Right atrium auricular region (tissue), 2 donors: ENCODE data around the gene RERE. TPM values are rescaled to one million over a fixed set of nuclear protein-coding genes. Genes with fewer than 3 reads are reported as not detected.
"Not testable (repeated sequence)": the region's sequence is repeated elsewhere in the genome, so short reads cannot be mapped to it uniquely, and the experiment has no call there.

Experiments
- DNase-seq: peaks from one replicate; pipeline ENCODE4 v3.0.0-alpha.2; 2019; ENCODE audit warnings: low spot score
- H3K27ac ChIP-seq, 2 donors: fragments of 200-600 bp; sonication (generic); 1 replicate in 1 of 2; 2 replicates in 1 of 2; pipeline ENCODE4 v1.5.1; 2016 to 2019
- H3K27me3 ChIP-seq, 2 donors: fragments of 200-600 bp; sonication (generic); one replicate each; pipeline versions ENCODE4 v1.5.1 to v1.6.0; 2017 to 2019
- H3K36me3 ChIP-seq: fragments of 200-600 bp; sonication (generic); one replicate; pipeline ENCODE4 v1.5.1; 2016
- H3K4me1 ChIP-seq, 2 donors: fragments of 200-600 bp; sonication (generic); one replicate each; pipeline versions ENCODE4 v1.5.1 to v1.6.0; 2017 to 2019
- H3K4me3 ChIP-seq, 2 donors: fragments of 200-600 bp; sonication (generic); 1 replicate in 1 of 2; 2 replicates in 1 of 2; pipeline ENCODE4 v1.5.1; 2017 to 2019; ENCODE audit warnings: mild to moderate bottlenecking in 1 of 2, moderate library complexity in 1 of 2
- H3K9me3 ChIP-seq, 2 donors: fragments of 200-600 bp; sonication (generic); one replicate each; pipeline ENCODE4 v1.5.1; 2019
- total RNA-seq, 2 donors: library from RNA; depleted of rRNA; stranded (reverse); fragments of >200 nt; gene quantifications; one replicate each; pipeline ENCODE4 v1.1.0, GENCODE V29; 2016
- TF ChIP-seq, protein P1 (sequence below), 2 donors: fragments of 200-600 bp; sonication (generic); IDR thresholded peaks; one replicate each; pipeline ENCODE4 v1.5.1; 2019; ENCODE audit warnings: antibody characterized with exemption in 2 of 2

The RERE gene
- total RNA-seq, 2 donors from 2014 or later: 99.8 to 125 TPM

DNA sequence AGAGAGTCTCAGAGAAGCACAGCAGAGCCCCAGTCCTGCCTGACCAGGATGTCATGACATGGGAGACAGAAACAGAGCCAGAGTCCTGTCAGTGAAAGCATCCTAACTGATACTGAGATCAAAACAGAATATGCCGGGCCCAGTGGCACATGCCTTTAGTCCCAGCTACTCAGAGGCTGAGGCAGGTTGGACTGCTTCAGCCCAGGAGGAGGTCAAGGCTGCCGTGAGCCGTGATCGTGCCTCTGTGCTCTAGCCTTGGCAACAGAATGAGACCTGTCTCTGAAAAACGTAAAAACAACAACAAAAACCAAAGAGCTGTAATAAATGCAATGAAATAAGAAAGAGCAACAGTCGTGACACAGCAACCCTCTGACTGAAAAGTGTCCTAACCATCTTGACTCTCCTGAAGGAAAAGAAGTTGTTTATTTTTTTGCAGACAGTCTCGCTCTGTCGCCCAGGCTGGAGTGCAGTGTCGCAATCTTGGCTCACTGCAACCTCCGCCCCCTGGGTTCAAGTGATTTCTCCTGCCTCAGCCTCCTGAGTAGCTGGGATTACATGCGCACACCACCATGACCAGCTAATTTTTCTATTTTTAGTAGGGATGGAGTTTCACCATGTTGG, 310.3 kb downstream of the RERE start:
- DNase-seq: no peak
- Histone ChIP-seq H3K27me3 (no peaks in the 10 kb centered on the region), H3K4me1 (peaks cover 0 to 24% of the 10 kb centered on the region in 2 donors), H3K4me3 (no peak overlapping the region), H3K27ac (peak overlapping the region in 1 of 2 donors; percentile 37), H3K9me3 (no peaks in the 10 kb centered on the region), H3K36me3 (peaks cover 8% of the 10 kb centered on the region)
- TF ChIP-seq, protein P1, sequence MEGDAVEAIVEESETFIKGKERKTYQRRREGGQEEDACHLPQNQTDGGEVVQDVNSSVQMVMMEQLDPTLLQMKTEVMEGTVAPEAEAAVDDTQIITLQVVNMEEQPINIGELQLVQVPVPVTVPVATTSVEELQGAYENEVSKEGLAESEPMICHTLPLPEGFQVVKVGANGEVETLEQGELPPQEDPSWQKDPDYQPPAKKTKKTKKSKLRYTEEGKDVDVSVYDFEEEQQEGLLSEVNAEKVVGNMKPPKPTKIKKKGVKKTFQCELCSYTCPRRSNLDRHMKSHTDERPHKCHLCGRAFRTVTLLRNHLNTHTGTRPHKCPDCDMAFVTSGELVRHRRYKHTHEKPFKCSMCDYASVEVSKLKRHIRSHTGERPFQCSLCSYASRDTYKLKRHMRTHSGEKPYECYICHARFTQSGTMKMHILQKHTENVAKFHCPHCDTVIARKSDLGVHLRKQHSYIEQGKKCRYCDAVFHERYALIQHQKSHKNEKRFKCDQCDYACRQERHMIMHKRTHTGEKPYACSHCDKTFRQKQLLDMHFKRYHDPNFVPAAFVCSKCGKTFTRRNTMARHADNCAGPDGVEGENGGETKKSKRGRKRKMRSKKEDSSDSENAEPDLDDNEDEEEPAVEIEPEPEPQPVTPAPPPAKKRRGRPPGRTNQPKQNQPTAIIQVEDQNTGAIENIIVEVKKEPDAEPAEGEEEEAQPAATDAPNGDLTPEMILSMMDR (IDR thresholded peaks at IDR 0.05): no peak

DNA sequence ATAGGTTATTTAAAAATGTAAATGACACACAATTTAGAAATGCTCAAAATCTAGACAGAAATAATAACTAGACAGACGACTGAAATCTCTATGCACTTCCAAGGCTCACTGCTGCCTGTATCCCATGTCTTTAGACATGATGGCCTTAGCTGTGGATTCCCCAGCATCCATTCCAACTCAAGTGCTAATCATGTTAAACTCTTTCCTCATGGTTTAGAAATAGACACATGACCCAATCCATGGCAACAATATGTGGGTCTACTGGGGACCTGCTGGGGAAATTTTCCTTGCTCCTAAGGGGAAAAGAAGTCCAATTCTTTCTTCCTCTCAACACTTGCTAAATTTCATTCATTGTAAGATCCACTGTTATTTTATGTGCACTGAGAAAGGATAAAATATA, 311.0 kb downstream of the RERE start:
- TF ChIP-seq, protein P1 (IDR thresholded peaks at IDR 0.05): no peak
- peaks cover 8% of the 10 kb centered on the region for H3K36me3 ChIP-seq
- H3K27me3 ChIP-seq: no peaks in the 10 kb centered on the region
- H3K9me3 ChIP-seq: no peaks in the 10 kb centered on the region
- H3K4me1 ChIP-seq: peaks cover 0 to 22% of the 10 kb centered on the region in 2 donors
- DNase-seq: no peak
- H3K27ac ChIP-seq: peak overlapping the region in 1 of 2 donors; percentile 37
- H3K4me3 ChIP-seq: no peak overlapping the region

DNA sequence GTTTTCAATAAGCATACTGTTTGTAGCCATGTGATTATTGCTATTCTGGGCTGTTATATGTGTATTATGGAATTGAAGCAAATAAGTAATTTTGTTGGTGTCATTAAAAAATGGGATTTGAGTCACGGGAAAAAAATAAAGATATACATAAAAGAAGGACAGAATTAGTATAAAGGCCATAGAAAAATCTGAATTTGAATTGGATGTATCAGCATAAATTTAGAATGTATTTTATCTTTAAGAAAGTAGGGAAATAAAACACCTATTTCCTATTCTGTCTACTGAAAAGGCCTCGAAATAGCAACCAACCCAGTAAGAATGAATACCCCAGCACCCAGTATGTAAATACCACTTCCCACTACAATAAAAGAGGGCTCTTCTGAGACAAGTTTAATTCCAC, 313.6 kb downstream of the RERE start:
- Histone ChIP-seq H3K27me3 (no peaks in the 10 kb centered on the region), H3K9me3 (no peaks in the 10 kb centered on the region), H3K4me1 (no peaks in the 10 kb centered on the region), H3K4me3 (no peak overlapping the region), H3K36me3 (peaks cover 8% of the 10 kb centered on the region), H3K27ac (no peak overlapping the region)
- no peak for DNase-seq
- TF ChIP-seq, protein P1 (IDR thresholded peaks at IDR 0.05): no peak

DNA sequence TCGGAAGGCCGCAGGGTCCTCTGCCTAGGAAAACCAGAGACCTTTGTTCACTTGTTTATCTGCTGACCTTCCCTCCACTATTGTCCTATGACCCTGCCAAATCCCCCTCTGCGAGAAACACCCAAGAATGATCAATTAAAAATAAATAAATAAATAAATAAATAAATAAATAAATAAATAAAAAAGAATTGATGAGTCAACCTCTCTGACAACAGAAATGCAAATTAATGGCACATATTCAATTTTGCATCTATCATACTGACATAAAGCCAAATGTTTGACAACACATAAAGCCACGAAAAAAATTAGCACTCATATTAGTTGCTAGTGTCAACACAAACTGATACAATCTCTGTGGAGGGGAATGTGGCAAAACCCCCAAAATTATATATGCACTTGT, 314.5 kb downstream of the RERE start:
- H3K36me3 ChIP-seq, H3K27me3 ChIP-seq, H3K27ac ChIP-seq, H3K4me1 ChIP-seq, H3K9me3 ChIP-seq, DNase-seq, H3K4me3 ChIP-seq: not testable (repeated sequence)

DNA sequence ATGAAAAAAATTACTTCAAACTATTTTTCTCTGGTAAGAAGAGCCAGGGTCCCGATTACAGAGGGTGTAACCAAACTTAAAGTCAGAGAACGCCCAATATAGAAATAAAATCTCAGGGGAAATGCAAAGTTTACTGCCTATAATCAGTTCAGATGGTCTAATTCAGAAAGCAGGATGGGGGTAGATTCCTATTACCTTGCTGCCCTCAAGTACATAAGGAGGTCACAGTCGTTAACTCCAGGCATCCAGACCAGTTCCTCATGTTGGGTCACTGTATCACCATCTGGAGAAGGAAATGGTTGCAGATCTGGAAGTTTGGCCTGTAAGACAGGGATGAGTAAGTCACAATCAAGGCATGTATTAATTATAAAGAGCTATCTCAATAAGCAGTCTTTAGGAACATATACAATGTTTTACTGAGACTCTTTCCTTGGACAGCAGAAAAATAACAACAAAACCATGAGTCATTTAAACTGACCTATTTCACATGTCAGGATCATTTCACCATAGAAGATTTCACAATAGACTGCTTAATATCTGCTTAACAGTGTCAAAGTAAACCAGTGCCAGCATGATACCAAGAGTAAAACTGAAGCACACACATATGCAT, 320.1 kb downstream of the RERE start:
- Histone ChIP-seq H3K4me1 (peaks cover 0 to 36% of the 10 kb centered on the region in 2 donors), H3K27ac (peak overlapping the region; percentile 56 to 64), H3K9me3 (no peaks in the 10 kb centered on the region), H3K27me3 (no peaks in the 10 kb centered on the region), H3K36me3 (peaks cover 12% of the 10 kb centered on the region), H3K4me3 (no peak overlapping the region)
- no peak for DNase-seq
- TF ChIP-seq, protein P1 (IDR thresholded peaks at IDR 0.05): no peak

DNA sequence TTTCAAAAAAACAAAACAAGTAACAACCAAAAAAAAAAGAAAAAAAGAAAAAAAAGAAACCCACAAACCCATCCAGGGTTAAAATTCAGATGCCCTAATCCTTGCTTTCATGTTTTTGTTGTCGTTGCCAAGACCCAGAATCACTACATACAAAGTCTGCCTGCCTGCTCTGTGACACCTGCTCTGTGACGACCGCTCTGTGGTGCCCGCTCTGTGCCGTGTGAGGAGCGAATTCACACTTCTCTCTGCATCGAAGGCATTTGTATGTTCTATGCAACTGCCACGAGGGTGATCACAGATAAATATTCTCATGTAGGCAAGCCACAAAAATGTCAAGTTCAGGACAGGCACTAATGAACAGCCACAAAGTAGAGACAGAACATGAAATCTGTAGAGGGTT, 321.0 kb downstream of the RERE start:
- H3K4me3 ChIP-seq: no peak overlapping the region
- H3K27ac ChIP-seq: peak overlapping the region; percentile 56 to 64
- no peaks in the 10 kb centered on the region for H3K27me3 ChIP-seq
- no peak for DNase-seq
- peaks cover 12% of the 10 kb centered on the region for H3K36me3 ChIP-seq
- H3K9me3 ChIP-seq: no peaks in the 10 kb centered on the region
- TF ChIP-seq, protein P1 (IDR thresholded peaks at IDR 0.05): no peak
- peaks cover 0 to 36% of the 10 kb centered on the region in 2 donors for H3K4me1 ChIP-seq
